HepG2 (cell line): ENCODE data around the gene BPIFA1. TPM values are rescaled to one million over a fixed set of nuclear protein-coding genes. Genes with fewer than 3 reads are reported as not detected.

Source experiments
- ATAC-seq: fragments of 200-7000 bp; cut with Tn5 transposase; 3 replicates; pipeline ENCODE4 v1.9.1; 2020; ENCODE audit warnings: mild to moderate bottlenecking, moderate library complexity
- BruUV-seq: library from RNA; stranded (reverse); fragments of 400-500 nt; replicated peaks from 2 replicates; lab custom pipeline; 2021; lab: Mats Ljungman, UMichigan
- CTCF ChIA-PET: fragments of 300-600 bp; formaldehyde crosslinking; extraction: SDS; loops from one replicate; lab custom pipeline; 2021; ENCODE audit warnings: low total read pairs, inconsistent platforms, low intra/inter-chr PET ratio; lab: Yijun Ruan, JAX
- POLR2A ChIA-PET: fragments of 350-600 bp; sonication (Branson Sonifier 250); formaldehyde crosslinking; loops from one replicate; lab custom pipeline; 2020; ENCODE audit warnings: antibody characterized with exemption, inconsistent platforms; lab: Yijun Ruan, JAX
- DNase-seq: peaks from one replicate; pipeline ENCODE4 v3.0.0-alpha.2; 2015; ENCODE audit warnings: low spot score
- FAIRE-seq: peaks from 3 replicates; lab custom pipeline; 2011; peaks lifted over from hg19 to GRCh38; lab: Jason Lieb, UNC
- H2AFZ ChIP-seq: one replicate; pipeline ENCODE4 v1.6.1; 2011; ENCODE audit warnings: low read length, inconsistent platforms
- H3K27ac ChIP-seq: fragments of 300-600 bp; 3 replicates; pipeline ENCODE4 v1.8.0; 2011; ENCODE audit warnings: mixed run types, mild to moderate bottlenecking, mixed read lengths, low read length, inconsistent platforms; ENCODE audit not compliant: insufficient read depth; ENCODE audit errors: extremely low read length
- H3K27me3 ChIP-seq, 2 experiments: fragments of 200-600 bp in 1 of 2; 2 replicates in 1 of 2; 3 replicates in 1 of 2; pipeline versions ENCODE4 v1.6.0 to v1.8.0; 2011; ENCODE audit warnings: low read length in 2 of 2, mild to moderate bottlenecking in 2 of 2, moderate library complexity in 2 of 2, inconsistent platforms in 1 of 2; ENCODE audit not compliant: insufficient read depth in 2 of 2, control insufficient read depth in 1 of 2
- H3K36me3 ChIP-seq, 2 experiments: fragments of 200-600 bp in 1 of 2; replicated peaks in 1 of 2; 2 replicates in 1 of 2; 3 replicates in 1 of 2; pipeline versions ENCODE4 v1.5.1 to v1.8.0; 2011; ENCODE audit warnings: low read length in 2 of 2, inconsistent platforms in 1 of 2; ENCODE audit not compliant: insufficient read depth in 2 of 2, control insufficient read depth in 1 of 2
- H3K4me1 ChIP-seq: 2 replicates; pipeline ENCODE4 v1.5.1; 2012; ENCODE audit warnings: low read length, inconsistent platforms; ENCODE audit not compliant: insufficient read depth
- H3K4me2 ChIP-seq: 2 replicates; pipeline ENCODE4 v1.6.0; 2011; ENCODE audit warnings: low read depth, low read length, inconsistent platforms
- H3K4me3 ChIP-seq, 3 experiments: fragments of 200-600 bp in 1 of 3; sonication (generic), shearing (Covaris generic) in 1 of 3; replicated peaks in 1 of 3; 2 replicates each; pipeline ENCODE4 v1.5.1; 2011 to 2016; ENCODE audit warnings: low read length in 3 of 3, inconsistent platforms in 2 of 3, low read depth in 2 of 3, mild to moderate bottlenecking in 2 of 3, control low read depth in 1 of 3, mixed read lengths in 1 of 3; ENCODE audit not compliant: insufficient read depth in 1 of 3
- H3K79me2 ChIP-seq: one replicate; pipeline ENCODE4 v1.6.1; 2011; ENCODE audit warnings: low read length, inconsistent platforms; ENCODE audit not compliant: insufficient read depth
- H3K9ac ChIP-seq: 2 replicates; pipeline ENCODE4 v1.6.0; 2011; ENCODE audit warnings: mild to moderate bottlenecking, low read depth, low read length, inconsistent platforms; ENCODE audit not compliant: insufficient read depth
- H3K9me3 ChIP-seq: 2 replicates; pipeline ENCODE4 v1.5.1; 2012; ENCODE audit warnings: mild to moderate bottlenecking, low read length
- H4K20me1 ChIP-seq: 2 replicates; pipeline ENCODE4 v1.6.0; 2011; ENCODE audit warnings: inconsistent platforms, mild to moderate bottlenecking, low read length, moderate library complexity; ENCODE audit not compliant: insufficient read depth
- ATF5 ChIP-seq: sonication (generic); formaldehyde crosslinking; IDR thresholded peaks from 2 replicates; pipeline ENCODE4 v1.4.0; 2020; ENCODE audit warnings: mild to moderate bottlenecking, low read depth, missing genetic modification reagents
- CERS6 ChIP-seq: sonication (generic); formaldehyde crosslinking; IDR thresholded peaks from 2 replicates; pipeline ENCODE4 v1.5.0; 2020; ENCODE audit warnings: missing genetic modification reagents
- KDM2A ChIP-seq: sonication (generic); formaldehyde crosslinking; IDR thresholded peaks from 2 replicates; pipeline ENCODE4 v1.4.0; 2020; ENCODE audit warnings: low read depth, missing genetic modification reagents, borderline replicate concordance
- KLF11 ChIP-seq: IDR thresholded peaks from 2 replicates; pipeline ENCODE4 v1.6.1; 2016; ENCODE audit warnings: missing compliant biosample characterization
- MIXL1 ChIP-seq: IDR thresholded peaks from 2 replicates; pipeline ENCODE4 v1.6.1; 2016
- NFE2 ChIP-seq: sonication (generic); formaldehyde crosslinking; IDR thresholded peaks from 2 replicates; pipeline ENCODE4 v1.4.0; 2020; ENCODE audit warnings: missing genetic modification reagents
- NKX3-1 ChIP-seq: sonication (generic); formaldehyde crosslinking; IDR thresholded peaks from 2 replicates; pipeline ENCODE4 v1.5.0; 2020; ENCODE audit warnings: missing genetic modification reagents
- PCBP1 ChIP-seq: fragments of 200-400 bp; formaldehyde crosslinking; IDR thresholded peaks from 2 replicates; pipeline ENCODE4 v1.6.1; 2017; ENCODE audit warnings: mild to moderate bottlenecking, low read depth, low read length, borderline replicate concordance
- PLRG1 ChIP-seq: fragments of 450-650 bp; conservative IDR thresholded peaks from 2 replicates; pipeline ENCODE4 v1.6.1; 2016
- POGK ChIP-seq: sonication (generic); formaldehyde crosslinking; conservative IDR thresholded peaks from 2 replicates; pipeline ENCODE4 v1.8.0; 2022; ENCODE audit warnings: mild to moderate bottlenecking, moderate library complexity, missing genetic modification reagents
- SRSF1 ChIP-seq: fragments of 200-400 bp; formaldehyde crosslinking; optimal IDR thresholded peaks from 2 replicates; pipeline ENCODE3; 2017; ENCODE audit warnings: mild to moderate bottlenecking, low read depth, low read length, moderate library complexity
- ZFP36 ChIP-seq: fragments of 150-350 bp; IDR thresholded peaks from 2 replicates; pipeline ENCODE4 v1.6.1; 2018; ENCODE audit warnings: borderline replicate concordance, low read length, low read depth; ENCODE audit not compliant: partially characterized antibody
- ZNF318 ChIP-seq: sonication (generic); formaldehyde crosslinking; IDR thresholded peaks from 2 replicates; pipeline ENCODE4 v1.4.0; 2020; ENCODE audit warnings: mild to moderate bottlenecking, missing genetic modification reagents
- ZNF33B ChIP-seq: sonication (generic); formaldehyde crosslinking; IDR thresholded peaks from 2 replicates; pipeline ENCODE4 v1.5.1; 2020; ENCODE audit warnings: mild to moderate bottlenecking, missing genetic modification reagents
- ZNF674 ChIP-seq: sonication (generic); formaldehyde crosslinking; IDR thresholded peaks from 2 replicates; pipeline ENCODE4 v1.5.0; 2020; ENCODE audit warnings: low read depth, mild to moderate bottlenecking, missing genetic modification reagents
- WGBS: methylation state at CpG from one replicate; pipeline ENCODE4 v1.1.6; 2017; ENCODE audit warnings: low lambda C conversion rate; 5-methylcytosine and 5-hydroxymethylcytosine counted together
- in situ Hi-C: cut with HindIII; loops from 2 replicates; pipeline ENCODE4 v1.10.0; 2017; ENCODE audit warnings: low pct_unique_long_range_greater_than_20kb; ENCODE audit not compliant: extremely low pct_ligation_motif_present
- intact Hi-C: fragments of 100-400 bp; cut with micrococcal nuclease; formaldehyde crosslinking; loops from one replicate; pipeline ENCODE4 v1.10.0; 2022; ENCODE audit not compliant: unreplicated experiment
- polyA plus RNA-seq, 8 experiments: library from polyadenylated mRNA; depleted of rRNA in 3 of 8; stranded (reverse) in 7 of 8; unstranded in 1 of 8; fragments of >200 nt; fragmentation: Illumina TruSeq in 4 of 8; extraction: Trizol in 4 of 8; gene quantifications; 2 replicates each; pipeline versions ENCODE4 v1.2.1 to v1.2.3, GENCODE V29; 2011 to 2016; ENCODE audit warnings: low read depth in 4 of 8, missing spikeins in 1 of 8, mixed read lengths in 1 of 8; ENCODE audit not compliant: insufficient read depth in 1 of 8
- total RNA-seq, 5 experiments: library from RNA; depleted of rRNA; stranded (reverse); fragments of >200 nt; fragmentation: Illumina TruSeq; extraction: Trizol; gene quantifications; 2 replicates each; pipeline ENCODE4 v1.2.3, GENCODE V29; 2016; ENCODE audit warnings: low read depth in 1 of 5

Gene BPIFA1
- total and polyA plus RNA-seq, 2 of the 13 experiments (the other 11 are each of a cell fraction or from before 2014, with no cell fraction given), result not detected

- CTCF ChIA-PET, result no interaction called here
- no peak for TF ChIP-seq ZNF318 (CRISPR knock-in tag)
- TF ChIP-seq ATF5 (CRISPR knock-in tag), result no peak
- TF ChIP-seq PLRG1, result no peak
- TF ChIP-seq ZNF33B (CRISPR knock-in tag), result no peak
- no peak for TF ChIP-seq POGK
- TF ChIP-seq KDM2A (CRISPR knock-in tag), result no peak
- no peak for TF ChIP-seq MIXL1 (CRISPR knock-in tag)
- TF ChIP-seq ZNF674 (CRISPR knock-in tag), result no peak
- TF ChIP-seq NFE2 (CRISPR knock-in tag), result no peak
- no peak for TF ChIP-seq PCBP1
- TF ChIP-seq CERS6 (CRISPR knock-in tag), result no peak
- TF ChIP-seq ZFP36, result no peak
- TF ChIP-seq SRSF1, result no peak
- TF ChIP-seq NKX3-1 (CRISPR knock-in tag), result no peak
- no peak for TF ChIP-seq KLF11 (CRISPR knock-in tag)
Observed at GRCh38 chr20:33259371-33259770, 23.6 kb downstream of the BPIFA1 start.

More at GRCh38 chr20:33259371-33259770, 23.6 kb downstream of the BPIFA1 start:
- POLR2A ChIA-PET, result no interaction called here
- H3K27ac ChIP-seq, result no peak overlapping the region
- H3K9me3 ChIP-seq, result no peaks in the 10 kb centered on the region
- H3K4me2 ChIP-seq, result no peak overlapping the region
- no peak for FAIRE-seq
- no peak overlapping the region for H3K9ac ChIP-seq
- DNase-seq, result no peak
- no TSS peak for BruUV-seq
- intact Hi-C loops (no loop called here), in situ Hi-C loops (no loop called here)
- no peak overlapping the region for H2AFZ ChIP-seq
- H3K4me1 ChIP-seq, result no peaks in the 10 kb centered on the region
- H4K20me1 ChIP-seq, result no peaks in the 10 kb centered on the region
- WGBS, result 24% methylated on average over 5 of the region's 5 CpGs
- no peaks in the 10 kb centered on the region for H3K36me3 ChIP-seq
- H3K4me3 ChIP-seq, result no peak overlapping the region
- no peaks in the 10 kb centered on the region for H3K79me2 ChIP-seq
- no peak for ATAC-seq
- peaks cover 0 to 14% of the 10 kb centered on the region in 2 experiments; a peak in 2 of 5 replicates for H3K27me3 ChIP-seq
